Smooth muscle cell (in vitro differentiated cells): ENCODE results near the gene ARRB1. TPM values are rescaled to one million over a fixed set of nuclear protein-coding genes. Genes with fewer than 3 reads are reported as not detected.
"Not testable (repeated sequence)": the region's sequence is repeated elsewhere in the genome, so short reads cannot be mapped to it uniquely, and the experiment has no call there.

Experiments used
- DNase-seq: peaks from one replicate; lab custom pipeline; 2025; ENCODE audit not compliant: unreplicated experiment; lab: John Stamatoyannopoulos, UW
- H2AFZ ChIP-seq: fragments of 200-600 bp; sonication (generic); 2 replicates; pipeline ENCODE4 v1.6.0; 2016; ENCODE audit warnings: antibody characterized with exemption, low read depth, mild to moderate bottlenecking
- H3F3A ChIP-seq: fragments of 200-600 bp; sonication (generic); 2 replicates; pipeline ENCODE4 v1.6.0; 2017; ENCODE audit warnings: antibody characterized with exemption, low read depth
- H3K27ac ChIP-seq: fragments of 200-600 bp; sonication (generic); 2 replicates; pipeline ENCODE4 v1.5.1; 2016; ENCODE audit warnings: low read depth, mild to moderate bottlenecking
- H3K27me3 ChIP-seq: fragments of 200-600 bp; sonication (generic); 2 replicates; pipeline ENCODE4 v1.6.1; 2016; ENCODE audit warnings: low read depth, mild to moderate bottlenecking
- H3K36me3 ChIP-seq: fragments of 200-600 bp; sonication (generic); 2 replicates; pipeline ENCODE4 v1.5.1; 2016; ENCODE audit warnings: low read depth
- H3K4me1 ChIP-seq: fragments of 200-600 bp; sonication (generic); 2 replicates; pipeline ENCODE4 v1.5.1; 2016; ENCODE audit warnings: low read depth
- H3K4me2 ChIP-seq: fragments of 200-600 bp; sonication (generic); 2 replicates; pipeline ENCODE4 v1.6.0; 2016; ENCODE audit warnings: mild to moderate bottlenecking
- H3K4me3 ChIP-seq: fragments of 200-600 bp; sonication (generic); 2 replicates; pipeline ENCODE4 v1.5.1; 2016; ENCODE audit warnings: mild to moderate bottlenecking
- H3K79me2 ChIP-seq: fragments of 200-600 bp; sonication (generic); 2 replicates; pipeline ENCODE4 v1.6.0; 2016; ENCODE audit warnings: low read depth, mild to moderate bottlenecking
- H3K9ac ChIP-seq: fragments of 200-600 bp; sonication (generic); 2 replicates; pipeline ENCODE4 v1.6.0; 2016; ENCODE audit warnings: low read depth
- H3K9me3 ChIP-seq: fragments of 200-600 bp; sonication (generic); replicated peaks from 2 replicates; pipeline ENCODE4 v1.5.1; 2016; ENCODE audit warnings: low read depth
- H4K20me1 ChIP-seq: fragments of 200-600 bp; sonication (generic); 2 replicates; pipeline ENCODE4 v1.6.0; 2016; ENCODE audit warnings: low read depth
- CTCF ChIP-seq: fragments of 200-600 bp; sonication (generic); IDR thresholded peaks from 2 replicates; pipeline ENCODE4 v1.5.1; 2017; ENCODE audit warnings: borderline replicate concordance, mild to moderate bottlenecking, antibody characterized with exemption; ENCODE audit not compliant: insufficient read depth, poor library complexity, severe bottlenecking
- WGBS: methylation state at CpG from one replicate; pipeline ENCODE4 v1.1.7; 2016; ENCODE audit warnings: low lambda C conversion rate; 5-methylcytosine and 5-hydroxymethylcytosine counted together
- polyA plus RNA-seq: library from polyadenylated mRNA; unstranded; fragments of >200 nt; fragmentation: Nextera tagmentation; extraction: Ambion mirVana; gene quantifications from 2 replicates; pipeline ENCODE4 v1.2.1, GENCODE V29; 2016
- total RNA-seq: library from RNA; depleted of rRNA; stranded (reverse); fragments of >200 nt; gene quantifications from 2 replicates; pipeline ENCODE4 v1.2.3, GENCODE V29; 2014

Gene ARRB1
- total and polyA plus RNA-seq, 2 experiments from 2014 or later, result 4.6 to 16.9 TPM

- no peak for TF ChIP-seq CTCF
- Histone ChIP-seq H3K4me3 (no peak overlapping the region), H3K27me3 (no peaks in the 10 kb centered on the region), H3K9me3 (no peaks in the 10 kb centered on the region), H4K20me1 (no peaks in the 10 kb centered on the region), H3K4me1 (no peaks in the 10 kb centered on the region), H3K27ac (no peak overlapping the region), H3K79me2 (no peaks in the 10 kb centered on the region), H3K9ac (no peak overlapping the region), H3K36me3 (no peaks in the 10 kb centered on the region), H2AFZ (no peak overlapping the region), H3F3A (peaks cover 3% of the 10 kb centered on the region), H3K4me2 (no peak overlapping the region)
- 90% methylated on average over 2 of the region's 2 CpGs for WGBS
- DNase-seq, result no peak
Observed at GRCh38 chr11:75380245-75380644, 28.8 kb upstream of the ARRB1 start.

GRCh38 chr11:75378776-75379175 lies 27.3 kb upstream of the ARRB1 start:
- not testable (repeated sequence) for H3K4me2 ChIP-seq, H3K27ac ChIP-seq, H3K9me3 ChIP-seq, H4K20me1 ChIP-seq, H2AFZ ChIP-seq, H3K4me3 ChIP-seq, H3K79me2 ChIP-seq, DNase-seq, H3K27me3 ChIP-seq, H3K36me3 ChIP-seq, H3K4me1 ChIP-seq, H3K9ac ChIP-seq, H3F3A ChIP-seq
- whole genome bisulfite sequencing, result 97% methylated on average over 17 of the region's 17 CpGs

GRCh38 chr11:75376175-75376574 lies 24.7 kb upstream of the ARRB1 start:
- H4K20me1 ChIP-seq, result no peaks in the 10 kb centered on the region
- DNase-seq, result no peak
- H3F3A ChIP-seq, result peaks cover 3% of the 10 kb centered on the region
- no peaks in the 10 kb centered on the region for H3K36me3 ChIP-seq
- H3K9ac ChIP-seq, result no peak overlapping the region
- no peaks in the 10 kb centered on the region for H3K27me3 ChIP-seq
- 75% methylated on average over 9 of the region's 9 CpGs for WGBS
- no peak overlapping the region for H3K4me2 ChIP-seq
- H3K4me3 ChIP-seq, result no peak overlapping the region
- no peaks in the 10 kb centered on the region for H3K79me2 ChIP-seq
- no peaks in the 10 kb centered on the region for H3K4me1 ChIP-seq
- H3K9me3 ChIP-seq, result no peaks in the 10 kb centered on the region
- no peak overlapping the region for H3K27ac ChIP-seq
- H2AFZ ChIP-seq, result no peak overlapping the region
- TF ChIP-seq CTCF, result peak; percentile 12

DNA sequence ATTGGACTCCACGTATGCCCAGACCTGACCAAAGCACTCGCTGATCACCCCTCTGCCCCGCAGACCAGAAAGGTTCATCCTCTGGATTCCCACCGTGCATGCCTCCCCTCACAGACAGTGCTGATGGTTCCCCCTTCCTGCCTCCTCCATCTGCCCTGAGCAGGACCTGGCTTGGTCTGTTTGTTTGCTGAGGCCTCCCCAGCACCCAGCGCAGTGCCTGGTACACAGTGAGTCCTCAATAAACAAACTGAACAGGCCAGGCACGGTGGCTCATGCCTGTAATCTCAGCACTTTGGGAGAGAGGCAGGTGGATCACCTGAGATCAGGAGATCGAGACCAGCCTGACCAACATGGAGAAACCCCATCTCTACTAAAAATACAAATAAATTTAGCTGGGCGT lies 24.2 kb upstream of the ARRB1 start:
- H3K9ac ChIP-seq, result no peak overlapping the region
- H3F3A ChIP-seq, result peaks cover 3% of the 10 kb centered on the region
- no peak overlapping the region for H3K27ac ChIP-seq
- no peaks in the 10 kb centered on the region for H3K9me3 ChIP-seq
- H3K4me1 ChIP-seq, result no peaks in the 10 kb centered on the region
- H3K4me2 ChIP-seq, result no peak overlapping the region
- no peaks in the 10 kb centered on the region for H3K79me2 ChIP-seq
- H2AFZ ChIP-seq, result no peak overlapping the region
- no peak for TF ChIP-seq CTCF
- DNase-seq, result no peak
- no peaks in the 10 kb centered on the region for H4K20me1 ChIP-seq
- H3K36me3 ChIP-seq, result no peaks in the 10 kb centered on the region
- H3K4me3 ChIP-seq, result no peak overlapping the region
- H3K27me3 ChIP-seq, result no peaks in the 10 kb centered on the region
- WGBS, result 93% methylated on average over 8 of the region's 8 CpGs
